KOPT-K1 (cell line): Measurements from ENCODE around the gene POLG.
"Not testable (repeated sequence)": the region's sequence is repeated elsewhere in the genome, so short reads cannot be mapped to it uniquely, and the experiment has no call there.

Source experiments
- H3K27ac ChIP-seq: fragments of 200-600 bp; sonication (generic); 2 replicates; pipeline ENCODE4 v1.5.1; 2016; ENCODE audit warnings: antibody characterized with exemption, mild to moderate bottlenecking, low read depth, low read length; ENCODE audit not compliant: poor library complexity, severe bottlenecking
- H3K36me3 ChIP-seq: fragments of 200-600 bp; sonication (generic); 2 replicates; pipeline ENCODE4 v1.5.1; 2017; ENCODE audit warnings: antibody characterized with exemption, mild to moderate bottlenecking, low read length, moderate library complexity; ENCODE audit not compliant: insufficient read depth
- H3K9me3 ChIP-seq: fragments of 200-600 bp; sonication (generic); 2 replicates; pipeline ENCODE4 v1.5.1; 2017; ENCODE audit warnings: antibody characterized with exemption, low read length, mild to moderate bottlenecking; ENCODE audit not compliant: insufficient read depth, poor library complexity, severe bottlenecking

Gene POLG

GRCh38 chr15:89307791-89308190 is 26.8 kb downstream of the POLG start:
- Histone ChIP-seq H3K9me3 (no peaks in the 10 kb centered on the region), H3K27ac (no peak overlapping the region), H3K36me3 (peaks cover 98% of the 10 kb centered on the region)

- Histone ChIP-seq H3K36me3 (peaks cover 95% of the 10 kb centered on the region), H3K27ac (no peak overlapping the region), H3K9me3 (no peaks in the 10 kb centered on the region)
Measured at GRCh38 chr15:89307046-89307587, 27.5 kb downstream of the POLG start.

- Histone ChIP-seq H3K9me3 (no peaks in the 10 kb centered on the region), H3K36me3 (peaks cover 97% of the 10 kb centered on the region), H3K27ac (no peak overlapping the region)
Measured at GRCh38 chr15:89305395-89305794, 29.2 kb downstream of the POLG start.

- Histone ChIP-seq H3K9me3 (no peaks in the 10 kb centered on the region), H3K36me3 (peaks cover 97% of the 10 kb centered on the region), H3K27ac (no peak overlapping the region)
Measured at GRCh38 chr15:89303986-89304385, 30.6 kb downstream of the POLG start.

- Histone ChIP-seq H3K36me3 (peaks cover 89% of the 10 kb centered on the region), H3K27ac (no peak overlapping the region)
Measured at GRCh38 chr15:89301304-89302089, 33.1 kb downstream of the POLG start.

GRCh38 chr15:89299896-89300295 is 34.7 kb downstream of the POLG start:
- peaks cover 89% of the 10 kb centered on the region for H3K36me3 ChIP-seq
- H3K27ac ChIP-seq, result no peak overlapping the region
- H3K9me3 ChIP-seq, result no peaks in the 10 kb centered on the region

More at GRCh38 chr15:89301304-89302089, 33.1 kb downstream of the POLG start:
- no peaks in the 10 kb centered on the region for H3K9me3 ChIP-seq

GRCh38 chr15:89293012-89293411 is 41.6 kb downstream of the POLG start:
- Histone ChIP-seq H3K27ac (no peak overlapping the region), H3K9me3 (no peaks in the 10 kb centered on the region), H3K36me3 (peaks cover 92% of the 10 kb centered on the region)

- Histone ChIP-seq H3K27ac (no peak overlapping the region), H3K36me3 (peaks cover 96% of the 10 kb centered on the region), H3K9me3 (no peaks in the 10 kb centered on the region)
Measured at GRCh38 chr15:89291934-89292438, 42.6 kb downstream of the POLG start.

- Histone ChIP-seq H3K9me3 (no peaks in the 10 kb centered on the region), H3K36me3 (peaks cover 99% of the 10 kb centered on the region)
Measured at GRCh38 chr15:89283201-89283600, 51.4 kb downstream of the POLG start.

GRCh38 chr15:89282631-89283030 is 52.0 kb downstream of the POLG start:
- peaks cover 99% of the 10 kb centered on the region for H3K36me3 ChIP-seq
- no peak overlapping the region for H3K27ac ChIP-seq
- H3K9me3 ChIP-seq, result no peaks in the 10 kb centered on the region

More at GRCh38 chr15:89283201-89283600, 51.4 kb downstream of the POLG start:
- H3K27ac ChIP-seq, result no peak overlapping the region

- no peak overlapping the region for H3K27ac ChIP-seq
- H3K9me3 ChIP-seq, result no peaks in the 10 kb centered on the region
- H3K36me3 ChIP-seq, result peaks cover 100% of the 10 kb centered on the region
Measured at GRCh38 chr15:89278307-89278706, 56.3 kb downstream of the POLG start.

GRCh38 chr15:89277281-89277680 is 57.3 kb downstream of the POLG start:
- H3K36me3 ChIP-seq, result peaks cover 98% of the 10 kb centered on the region
- not testable (repeated sequence) for H3K27ac ChIP-seq, H3K9me3 ChIP-seq
